ENCODE data around the gene CST8.

Gene CST8

DNA sequence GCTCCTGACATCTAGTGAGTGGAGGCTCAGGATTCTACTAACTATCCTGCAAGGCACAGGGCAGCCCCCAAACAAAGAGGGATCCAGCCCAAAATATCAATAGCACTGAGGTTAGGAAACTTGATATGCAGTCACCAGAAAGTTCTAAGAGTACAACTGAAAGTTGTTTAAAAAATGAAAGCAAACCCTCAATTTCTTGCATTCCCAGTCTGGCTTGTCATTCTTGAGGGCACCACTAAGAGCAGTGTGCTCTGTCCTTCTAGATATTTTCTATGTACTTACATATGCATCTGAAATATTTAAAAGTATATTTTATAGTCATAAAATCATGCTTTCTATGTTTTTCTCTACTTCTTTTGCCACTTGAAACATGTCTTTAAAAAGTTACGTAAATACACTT, 35.9 kb downstream of the CST8 start:
- no peak for DNase-seq

DNA sequence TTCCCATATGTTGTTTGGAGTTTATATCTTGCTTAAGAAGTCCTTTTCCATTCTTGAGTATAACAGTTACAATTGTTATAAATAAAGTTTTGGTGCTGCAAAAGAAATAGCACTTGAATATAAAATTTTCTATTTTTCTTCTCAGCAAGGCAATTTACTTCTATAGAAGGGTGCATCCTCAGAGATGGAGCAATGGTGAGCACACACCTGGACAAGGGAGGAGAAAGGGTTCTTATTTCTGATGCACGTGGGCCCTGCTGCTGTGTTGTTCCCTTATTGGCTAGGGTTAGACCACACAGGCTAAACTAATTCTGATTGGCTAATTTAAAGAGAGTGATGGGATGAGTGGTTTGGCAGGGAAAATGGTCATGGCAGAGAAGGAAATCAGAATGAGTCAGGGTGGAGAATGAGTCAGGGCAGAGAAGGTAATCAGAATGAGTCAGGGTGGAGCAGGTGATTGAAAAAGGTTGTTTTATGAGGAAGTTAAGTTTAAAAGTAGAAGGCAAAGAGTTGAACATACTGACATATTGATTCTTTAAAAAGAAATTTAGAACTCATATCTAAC, 38.0 kb downstream of the CST8 start:
- DNase-seq = peak; percentile 37

DNA sequence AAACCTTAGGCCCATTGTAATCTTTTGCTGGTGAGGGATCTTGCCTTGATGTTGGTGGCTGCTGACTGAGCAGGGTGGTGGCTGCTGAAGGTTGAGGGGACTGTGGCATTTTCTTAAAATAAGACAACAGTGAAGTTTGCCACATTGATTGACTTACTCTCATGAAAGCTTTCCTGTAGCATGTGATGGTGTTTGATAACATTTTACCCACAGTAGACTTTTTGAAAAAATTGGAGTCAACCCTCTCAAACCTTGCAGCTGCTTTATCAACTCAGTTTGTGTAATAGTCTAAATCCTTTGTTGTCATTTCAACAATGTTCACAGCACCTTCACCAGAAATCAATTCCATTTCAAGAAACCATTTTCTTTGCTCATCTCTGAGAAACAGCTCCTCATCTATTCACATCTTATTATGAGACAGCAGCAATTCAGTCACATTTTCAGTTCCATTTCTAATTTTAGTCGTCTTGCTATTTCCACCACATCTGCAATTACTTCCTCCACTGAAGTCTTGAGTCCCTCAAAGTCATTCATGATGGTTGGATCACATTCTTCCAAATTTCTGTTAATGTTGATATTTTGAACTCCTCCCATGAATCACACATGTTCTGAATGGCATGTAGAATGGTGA, 40.1 kb downstream of the CST8 start:
- DNase-seq = no peak

DNA sequence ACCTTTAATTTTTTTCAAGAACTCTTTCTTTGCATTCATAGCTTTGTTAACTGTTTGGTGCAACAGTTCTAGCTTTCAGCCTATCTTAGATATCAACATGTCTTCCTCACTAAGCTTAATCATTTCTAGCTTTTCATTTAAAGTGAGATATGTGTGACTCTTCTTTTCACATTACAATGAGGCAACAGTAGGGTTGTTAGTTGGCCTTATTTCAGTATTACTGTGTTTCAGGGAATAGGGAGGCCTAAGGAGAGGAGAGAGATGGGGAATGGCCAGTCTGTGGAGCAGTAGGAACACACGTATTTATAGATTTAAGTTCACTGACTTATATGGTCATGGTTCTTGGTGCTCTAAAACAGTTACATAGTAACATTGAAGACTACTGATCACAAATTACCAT, 41.6 kb downstream of the CST8 start:
- DNase-seq = no peak

DNA sequence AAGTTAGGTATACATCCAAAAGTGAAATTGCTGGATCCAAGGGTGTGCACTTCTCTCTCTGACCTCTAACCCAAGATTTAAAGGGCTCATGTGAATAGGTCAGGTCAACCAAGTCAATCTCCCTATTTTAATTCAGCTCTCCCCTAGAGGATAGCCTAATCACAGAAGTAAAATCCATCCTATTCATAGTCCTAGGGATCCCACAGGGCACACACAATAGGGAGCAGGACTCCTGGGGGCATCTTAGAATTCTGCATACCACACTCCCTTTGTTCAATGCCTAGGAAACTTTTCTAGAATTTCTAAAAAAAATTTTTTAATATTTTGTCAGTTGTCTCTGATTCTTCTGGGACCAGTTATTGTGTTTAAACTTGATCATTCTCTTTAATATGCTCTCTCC, 42.2 kb downstream of the CST8 start:
- DNase-seq = no peak

DNA sequence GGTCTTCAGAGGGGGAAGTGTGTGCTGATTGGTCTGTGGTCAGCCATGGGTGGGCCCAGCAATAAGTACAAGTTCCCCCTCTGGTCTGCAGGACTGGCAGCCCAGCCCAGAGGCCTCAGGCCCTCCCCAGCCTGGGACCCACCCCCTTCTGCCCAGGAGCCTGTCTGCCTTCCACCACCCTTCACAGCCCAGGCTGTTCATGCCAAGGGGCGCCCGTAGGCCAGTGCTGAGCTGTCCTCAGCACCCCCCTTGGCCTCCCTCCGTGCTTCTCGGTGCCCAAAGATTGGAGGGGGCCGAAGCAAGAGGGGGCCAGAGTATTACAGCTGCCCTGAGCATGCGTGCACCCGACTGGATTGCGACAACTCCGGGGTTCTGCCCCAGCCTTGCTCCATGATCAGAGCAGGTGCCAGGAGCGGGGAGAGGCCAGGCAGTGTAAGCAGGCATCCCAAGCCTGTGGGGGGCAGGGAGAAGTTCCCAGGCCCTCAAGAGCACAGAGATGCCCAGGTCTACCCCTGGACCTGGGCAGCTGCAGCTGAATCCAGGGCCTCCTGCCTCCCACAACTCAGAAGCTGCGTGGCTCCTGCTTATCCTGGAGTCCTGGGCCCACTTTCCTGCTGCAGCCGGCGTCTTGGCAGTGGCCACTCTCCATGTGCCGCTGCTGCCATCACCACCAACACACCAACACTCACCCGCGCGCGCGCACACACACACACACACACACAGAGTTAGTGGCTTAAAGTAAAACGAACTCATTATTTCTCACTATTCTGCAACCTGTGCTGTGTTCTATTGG, 44.1 kb downstream of the CST8 start:
- DNase-seq = no peak

DNA sequence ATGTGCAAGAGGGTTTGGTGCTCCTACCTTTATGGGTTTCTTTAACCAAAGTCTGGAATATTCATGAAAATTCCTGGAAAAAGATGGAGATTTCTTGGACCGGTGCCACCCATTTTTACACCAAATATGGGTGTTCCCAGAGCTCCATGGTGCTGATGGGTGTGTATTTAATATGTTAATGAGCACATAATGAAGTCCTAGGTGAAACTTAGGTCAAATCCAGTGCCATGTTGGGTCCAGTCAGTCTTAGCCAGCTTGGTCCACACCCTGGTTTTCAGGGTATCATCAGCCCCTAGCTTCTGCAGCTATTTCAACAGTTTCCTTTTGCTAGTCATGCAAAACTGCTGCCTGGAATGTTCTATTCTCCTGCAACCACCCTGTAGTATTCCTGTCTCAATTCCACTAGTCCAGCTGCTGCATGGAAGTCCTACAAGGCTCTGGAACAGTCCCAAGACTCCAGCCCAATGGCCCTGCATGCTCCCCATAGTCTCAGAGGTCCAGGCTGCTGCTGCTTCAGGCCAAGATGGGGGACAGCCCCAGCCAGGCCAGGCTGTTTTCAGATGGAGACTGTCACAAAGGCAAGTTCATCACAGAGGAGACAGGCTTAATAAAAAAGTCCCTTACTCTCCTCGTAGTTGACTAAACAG, 45.5 kb downstream of the CST8 start:
- DNase-seq = no peak

DNA sequence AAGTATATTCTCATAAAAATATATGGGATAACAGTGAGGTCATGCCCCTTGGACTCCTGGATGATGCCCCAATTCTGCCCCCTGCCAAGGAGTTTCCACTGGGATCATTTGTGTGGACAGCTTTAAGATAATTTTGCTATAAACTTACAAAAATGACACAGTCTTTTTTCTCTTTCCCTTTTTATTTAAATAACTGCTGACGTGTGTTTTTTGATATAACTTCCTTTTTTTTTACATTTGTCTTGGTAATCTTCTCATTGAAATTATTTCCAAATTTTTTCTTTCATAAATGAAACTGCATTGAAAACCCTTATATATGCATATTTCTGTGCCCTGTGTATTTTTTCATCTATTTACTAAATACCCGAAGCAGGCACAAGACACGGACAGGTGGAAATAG, 46.1 kb downstream of the CST8 start:
- DNase-seq = no peak

DNA sequence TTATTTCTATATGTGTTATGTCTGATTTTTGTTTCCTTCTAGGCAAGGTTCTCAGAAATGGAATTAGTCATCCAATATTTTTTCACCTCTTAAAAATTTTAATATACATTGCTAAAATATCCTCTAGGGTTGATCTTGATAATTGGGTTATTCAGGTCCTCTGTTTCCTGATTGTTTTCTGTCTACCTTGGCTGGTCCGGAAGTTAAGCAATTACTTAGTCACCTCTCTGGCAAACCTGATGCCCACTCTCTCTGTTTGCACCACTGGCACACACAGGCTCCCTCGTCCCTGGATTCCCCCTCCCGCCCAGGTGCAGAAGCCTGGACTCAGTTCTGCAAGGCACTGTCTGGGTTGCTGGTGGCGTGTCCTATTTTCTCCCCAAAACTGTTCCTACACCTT, 49.7 kb downstream of the CST8 start:
- no peak for DNase-seq

DNA sequence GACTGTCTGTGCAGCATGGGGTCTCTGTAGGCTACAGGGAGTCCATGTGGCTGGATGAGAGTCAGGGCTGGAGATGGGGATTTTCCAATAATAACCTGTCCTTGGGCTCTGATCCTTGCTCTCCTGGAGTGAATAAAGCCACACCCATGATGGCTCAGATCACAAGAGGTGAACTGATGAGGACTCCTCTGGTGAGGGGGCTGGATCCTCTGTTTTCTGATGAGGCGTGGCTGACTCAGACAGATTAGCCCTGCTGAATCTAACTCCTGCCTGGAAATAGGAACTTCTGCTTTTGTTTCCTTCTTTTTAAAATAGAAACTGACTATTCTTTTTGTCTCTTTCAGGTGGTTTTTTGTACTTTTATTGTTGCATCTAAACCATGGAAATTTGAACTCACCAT, 50.4 kb downstream of the CST8 start:
- no peak for DNase-seq

DNA sequence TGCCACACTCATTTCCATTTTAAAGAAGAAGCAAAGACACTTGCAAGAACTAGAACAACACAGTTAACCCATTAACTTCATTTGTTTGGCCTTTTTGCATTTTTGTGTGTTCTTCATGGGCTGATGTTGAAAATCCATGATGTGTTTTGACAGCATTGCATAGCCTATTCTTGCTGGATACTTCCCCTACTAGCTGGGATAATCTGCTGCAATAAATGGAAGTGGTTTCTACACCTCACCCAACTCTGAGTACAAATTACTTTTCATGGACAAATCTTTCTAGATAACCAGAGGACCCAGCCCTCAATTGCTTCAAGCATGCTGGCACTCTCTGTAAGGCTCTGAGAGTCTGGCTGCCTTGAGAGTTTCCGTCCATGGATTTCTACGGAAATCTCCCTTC, 50.9 kb downstream of the CST8 start:
- DNase-seq = no peak

DNA sequence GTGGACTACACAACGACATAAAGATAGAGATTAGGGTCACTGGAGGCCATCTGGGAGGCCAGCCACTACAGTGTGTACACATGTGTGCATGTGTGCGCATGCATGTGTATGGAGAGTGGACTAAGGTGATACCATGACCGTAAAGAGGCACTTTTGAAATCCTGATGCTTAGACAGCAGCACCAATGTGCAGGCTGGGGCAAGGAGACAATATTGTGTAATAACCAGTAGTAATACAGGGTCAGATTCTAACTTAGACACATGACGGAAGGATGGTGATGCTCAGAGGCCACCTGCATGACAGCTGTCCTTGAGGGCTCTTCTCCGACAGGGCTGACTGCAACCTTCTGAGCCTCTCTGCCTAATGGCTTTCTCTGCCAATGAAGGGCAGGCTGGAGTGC, 51.9 kb downstream of the CST8 start:
- DNase-seq = no peak

DNA sequence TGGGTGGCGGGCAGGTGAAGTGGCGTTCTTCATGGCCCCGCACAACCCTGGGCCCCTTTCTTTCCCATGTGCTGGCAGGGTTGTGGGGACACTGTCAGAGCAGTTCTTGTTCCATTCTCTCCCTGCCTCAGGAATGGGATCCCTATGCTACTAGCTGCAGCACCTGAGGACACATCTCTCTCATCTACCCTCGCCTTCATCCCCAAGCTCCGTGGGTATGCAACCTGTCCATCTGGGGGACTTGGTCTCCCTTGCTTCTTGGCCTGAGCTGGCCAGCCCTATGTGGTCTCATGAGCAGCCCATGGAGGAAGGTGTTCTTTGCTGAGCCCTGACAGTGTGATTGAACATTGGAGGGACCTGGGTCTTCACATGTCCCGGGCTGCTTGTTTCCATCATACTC, 53.2 kb downstream of the CST8 start:
- DNase-seq = no peak

Data from activated CD4-positive, alpha-beta T cell treated with anti-CD3 and anti-CD28 coated beads, Interleukin-2, amount 50 U/mL, for 16 hours (primary cell).